ENCODE results near the gene DNAJC4. TPM values are rescaled to one million over a fixed set of nuclear protein-coding genes. Genes with fewer than 3 reads are reported as not detected.

Gene DNAJC4
- total and polyA plus RNA-seq, 9 of the 15 experiments (the other 6 are each of a cell fraction or from before 2014, with no cell fraction given) = 4.0 to 32.6 (median 19.9) TPM

- TF ChIP-seq ELF4 (CRISPR knock-in tag; IDR thresholded peaks at IDR 0.05) (0 out of 2 replicates have a peak, but pooled peaks have one; percentile 16), ATF7 (IDR thresholded peaks at IDR 0.05) (0 out of 2 replicates have a peak, but pooled peaks have one; percentile 9), GABPB1 (CRISPR knock-in tag; IDR thresholded peaks at IDR 0.05) (peak; percentile 34; the same call in 1 of the 2 replicates), MTF1 (CRISPR knock-in tag; IDR thresholded peaks at IDR 0.05; ENCODE audit: borderline replicate concordance) (no peak), MNT (conservative IDR thresholded peaks at IDR 0.05) (peak; percentile 42 to 61; a peak in 2 of 4 replicates), PCBP1 (IDR thresholded peaks at IDR 0.05; ENCODE audit: low read depth, low read length, poor library complexity, severe bottlenecking) (no peak), FOXK1 (CRISPR knock-in tag; IDR thresholded peaks at IDR 0.05; ENCODE audit: borderline replicate concordance) (peak; percentile 93), SMARCA5 (IDR thresholded peaks at IDR 0.05) (peak; percentile 79; the same call in 1 of the 2 replicates), RNF2 (IDR thresholded peaks at IDR 0.05) (peak; percentile 65; the same call in 1 of the 2 replicates), SUPT5H (IDR thresholded peaks at IDR 0.05) (peak; percentile 75), MGA (IDR thresholded peaks at IDR 0.05) (0 out of 2 replicates have a peak, but pooled peaks have one; percentile 17), BHLHE40 (IDR thresholded peaks at IDR 0.05; ENCODE audit: low read length) (peak; percentile 80), ZKSCAN8 (CRISPR knock-in tag; IDR thresholded peaks at IDR 0.05) (no peak)
Observed at GRCh38 chr11:64206457-64207255, 23.7 kb upstream of the DNAJC4 start, which contains the start of gene FERMT3 (continued).
